Large intestine (tissue), 3 donors: ENCODE data around the gene ACOT11. TPM values are rescaled to one million over a fixed set of nuclear protein-coding genes. Genes with fewer than 3 reads are reported as not detected.

Experiments
- DNase-seq, 2 donors: peaks; one replicate each; pipeline versions ENCODE4 v3.0.0 to v3.0.0-alpha.2; 2013
- H3K27ac ChIP-seq: one replicate; pipeline ENCODE4 v1.5.1; 2013; ENCODE audit warnings: low read length
- H3K27me3 ChIP-seq: 2 replicates; pipeline ENCODE4 v1.6.1; 2013; ENCODE audit warnings: low read length; ENCODE audit not compliant: control insufficient read depth, insufficient read depth
- H3K36me3 ChIP-seq: 2 replicates; pipeline ENCODE4 v1.6.1; 2013; ENCODE audit warnings: low read length; ENCODE audit not compliant: control insufficient read depth, insufficient read depth
- H3K4me1 ChIP-seq: one replicate; pipeline ENCODE4 v1.6.1; 2013; ENCODE audit warnings: low read length; ENCODE audit not compliant: control insufficient read depth, insufficient read depth
- H3K4me3 ChIP-seq: one replicate; pipeline ENCODE4 v1.5.1; 2013; ENCODE audit warnings: low read length
- H3K9me3 ChIP-seq: one replicate; pipeline ENCODE4 v1.6.1; 2013; ENCODE audit warnings: mild to moderate bottlenecking, low read depth, low read length, moderate library complexity; ENCODE audit not compliant: control insufficient read depth
- WGBS: methylation state at CpG from one replicate; pipeline ENCODE4 v1.1.5; 2013; ENCODE audit warnings: low lambda C conversion rate; ENCODE audit not compliant: insufficient coverage; 5-methylcytosine and 5-hydroxymethylcytosine counted together
- polyA plus RNA-seq: library from polyadenylated mRNA; unstranded; fragments of 120-200 nt; gene quantifications from one replicate; pipeline ENCODE4 v1.2.1, GENCODE V29; 2013

The ACOT11 gene
- polyA plus RNA-seq, 1 donor, result 33.3 TPM

GRCh38 chr1:54564312-54565112 lies 16.5 kb downstream of the ACOT11 start:
- no CpG with 5 or more reads among the region's 17 CpGs for WGBS
- H3K27ac ChIP-seq, result peak overlapping the region; percentile 84

GRCh38 chr1:54565113-54565501 lies 17.1 kb downstream of the ACOT11 start:
- Histone ChIP-seq H3K27me3 (no peaks in the 10 kb centered on the region), H3K4me1 (peaks cover 28% of the 10 kb centered on the region), H3K9me3 (no peaks in the 10 kb centered on the region), H3K27ac (peak overlapping the region; percentile 84), H3K4me3 (peak overlapping the region; percentile 36), H3K36me3 (peaks cover 8% of the 10 kb centered on the region)
- peak; percentile 86 to 92 for DNase-seq
- no CpG with 5 or more reads among the region's 4 CpGs for WGBS

More at GRCh38 chr1:54564312-54565112, 16.5 kb downstream of the ACOT11 start:
- H3K4me1 ChIP-seq, result peaks cover 28% of the 10 kb centered on the region
- no peaks in the 10 kb centered on the region for H3K27me3 ChIP-seq
- no peaks in the 10 kb centered on the region for H3K9me3 ChIP-seq
- peak overlapping the region; percentile 36 for H3K4me3 ChIP-seq
- peak; percentile 95 to 98 for DNase-seq
- peaks cover 6% of the 10 kb centered on the region for H3K36me3 ChIP-seq

GRCh38 chr1:54566438-54567141 lies 18.6 kb downstream of the ACOT11 start:
- H3K36me3 ChIP-seq, result peaks cover 9% of the 10 kb centered on the region
- DNase-seq, result no peak
- WGBS, result 100% methylated on average over 1 of the region's 5 CpGs
- H3K27ac ChIP-seq, result no peak overlapping the region
- peaks cover 29% of the 10 kb centered on the region for H3K4me1 ChIP-seq
- H3K27me3 ChIP-seq, result no peaks in the 10 kb centered on the region
- no peak overlapping the region for H3K4me3 ChIP-seq
- no peaks in the 10 kb centered on the region for H3K9me3 ChIP-seq

DNA sequence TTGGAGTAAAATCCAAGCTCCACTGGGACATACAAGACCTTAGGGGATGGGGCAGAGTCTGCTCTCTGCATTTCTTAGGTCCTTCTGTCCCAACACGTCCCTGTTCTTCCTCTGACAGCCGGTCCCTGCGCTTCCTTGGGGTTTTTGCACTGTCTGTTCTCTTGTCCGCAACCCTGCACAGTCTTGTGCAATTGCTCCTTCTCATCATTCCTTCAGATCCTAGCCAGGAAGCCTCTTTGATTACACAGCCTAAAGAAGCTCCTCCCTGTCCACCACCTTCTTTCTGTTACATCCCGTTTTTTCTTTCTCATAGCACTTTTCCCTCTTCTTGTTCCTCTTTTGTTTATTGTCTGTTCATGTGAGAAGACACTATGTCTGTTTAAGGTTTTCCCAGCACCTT lies 19.9 kb downstream of the ACOT11 start:
- WGBS, result 92% methylated on average over 2 of the region's 5 CpGs
- no peak for DNase-seq
- Histone ChIP-seq H3K4me1 (peaks cover 32% of the 10 kb centered on the region), H3K4me3 (no peak overlapping the region), H3K9me3 (no peaks in the 10 kb centered on the region), H3K27me3 (no peaks in the 10 kb centered on the region), H3K27ac (no peak overlapping the region), H3K36me3 (peaks cover 14% of the 10 kb centered on the region)

- H3K27me3 ChIP-seq, result no peaks in the 10 kb centered on the region
- H3K27ac ChIP-seq, result no peak overlapping the region
- no peak for DNase-seq
- no peak overlapping the region for H3K4me3 ChIP-seq
- 80% methylated on average over 1 of the region's 4 CpGs for whole genome bisulfite sequencing
- H3K9me3 ChIP-seq, result no peaks in the 10 kb centered on the region
- peaks cover 23% of the 10 kb centered on the region for H3K4me1 ChIP-seq
- H3K36me3 ChIP-seq, result peaks cover 14% of the 10 kb centered on the region
Observed at GRCh38 chr1:54569339-54569738, 21.3 kb downstream of the ACOT11 start.

- Histone ChIP-seq H3K36me3 (peaks cover 14% of the 10 kb centered on the region), H3K4me3 (no peak overlapping the region), H3K4me1 (peaks cover 19% of the 10 kb centered on the region), H3K27ac (no peak overlapping the region), H3K27me3 (no peaks in the 10 kb centered on the region), H3K9me3 (no peaks in the 10 kb centered on the region)
- WGBS, result no CpG with 5 or more reads among the region's 5 CpGs
- DNase-seq, result no peak
Observed at GRCh38 chr1:54570161-54570560, 22.1 kb downstream of the ACOT11 start.

DNA sequence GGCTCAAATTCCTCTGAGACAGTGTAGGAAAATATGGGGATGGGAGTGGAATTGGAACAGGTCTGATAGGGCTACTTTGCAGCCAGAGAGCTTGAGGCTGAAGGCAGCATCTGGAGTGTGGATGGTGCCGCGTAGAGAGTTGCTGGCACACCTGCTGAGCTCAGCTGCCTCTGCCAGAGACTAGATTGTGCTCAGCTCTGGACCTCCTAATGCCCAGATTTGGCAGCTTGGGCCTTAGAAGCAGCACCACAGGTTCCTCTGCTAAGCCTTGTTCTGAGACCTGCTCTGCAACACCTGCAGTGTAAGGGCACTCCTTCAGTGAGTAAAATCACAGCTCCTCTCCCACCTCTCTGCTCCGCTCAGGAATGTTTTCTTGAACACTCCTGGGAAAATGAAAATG lies 23.3 kb downstream of the ACOT11 start:
- Histone ChIP-seq H3K4me1 (peaks cover 9% of the 10 kb centered on the region), H3K4me3 (no peak overlapping the region), H3K27me3 (no peaks in the 10 kb centered on the region), H3K9me3 (no peaks in the 10 kb centered on the region), H3K36me3 (peaks cover 14% of the 10 kb centered on the region), H3K27ac (no peak overlapping the region)
- no CpG with 5 or more reads among the region's 3 CpGs for WGBS
- no peak for DNase-seq

- Histone ChIP-seq H3K27ac (no peak overlapping the region), H3K9me3 (no peaks in the 10 kb centered on the region), H3K4me3 (no peak overlapping the region), H3K27me3 (no peaks in the 10 kb centered on the region), H3K4me1 (peaks cover 4% of the 10 kb centered on the region), H3K36me3 (peaks cover 14% of the 10 kb centered on the region)
- WGBS, result 94% methylated on average over 2 of the region's 8 CpGs
- no peak for DNase-seq
Observed at GRCh38 chr1:54571803-54572541, 23.9 kb downstream of the ACOT11 start.

- no peak for DNase-seq
- no peak overlapping the region for H3K27ac ChIP-seq
- no peak overlapping the region for H3K4me3 ChIP-seq
- WGBS, result no CpG with 5 or more reads among the region's 3 CpGs
- H3K36me3 ChIP-seq, result peaks cover 13% of the 10 kb centered on the region
- H3K4me1 ChIP-seq, result peaks cover 4% of the 10 kb centered on the region
- no peaks in the 10 kb centered on the region for H3K9me3 ChIP-seq
- no peaks in the 10 kb centered on the region for H3K27me3 ChIP-seq
Observed at GRCh38 chr1:54572542-54572850, 24.5 kb downstream of the ACOT11 start.

GRCh38 chr1:54574158-54574778 lies 26.2 kb downstream of the ACOT11 start:
- no peaks in the 10 kb centered on the region for H3K9me3 ChIP-seq
- no peaks in the 10 kb centered on the region for H3K27me3 ChIP-seq
- H3K4me3 ChIP-seq, result no peak overlapping the region
- WGBS, result no CpG with 5 or more reads among the region's 12 CpGs
- DNase-seq, result no peak
- H3K4me1 ChIP-seq, result peaks cover 15% of the 10 kb centered on the region
- peaks cover 11% of the 10 kb centered on the region for H3K36me3 ChIP-seq
- no peak overlapping the region for H3K27ac ChIP-seq
